Measurements from ENCODE around the gene MRPL54. TPM values are rescaled to one million over a fixed set of nuclear protein-coding genes. Genes with fewer than 3 reads are reported as not detected.

Gene MRPL54
- total RNA-seq, 1 donor from 2014 or later, result 41.7 TPM

DNA sequence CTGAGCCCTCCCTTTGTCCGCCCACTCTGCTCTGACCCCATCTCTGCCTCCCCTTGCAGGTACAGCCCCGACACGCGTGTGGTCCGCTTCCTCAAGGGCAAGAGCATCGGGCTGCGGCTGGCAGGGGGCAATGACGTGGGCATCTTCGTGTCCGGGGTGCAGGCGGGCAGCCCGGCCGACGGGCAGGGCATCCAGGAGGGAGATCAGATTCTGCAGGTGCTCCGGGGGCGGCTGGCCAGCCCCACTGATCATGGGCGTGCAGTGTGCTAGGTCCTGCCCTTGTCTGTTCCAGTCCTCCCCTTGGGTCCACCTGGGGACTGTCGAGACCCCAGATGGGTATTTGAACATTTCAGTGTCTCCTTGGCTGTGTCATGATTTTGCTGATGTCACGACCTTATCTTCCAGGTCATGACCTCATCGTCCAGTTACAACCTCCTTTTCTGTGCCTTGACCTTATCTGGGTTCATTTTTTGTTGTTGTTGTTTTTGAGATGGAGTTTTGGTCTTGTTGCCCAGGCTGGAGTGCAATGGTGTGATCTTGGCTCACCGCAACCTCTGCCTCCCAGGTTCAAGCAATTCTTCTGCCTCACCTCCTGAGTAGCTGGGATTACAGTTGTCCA, 26.3 kb upstream of the MRPL54 start:
- no peaks in the 10 kb centered on the region for H3K36me3 Mint-ChIP-seq (ENCODE audit: low read depth)
- DNase-seq (ENCODE audit: low read depth, low spot score), result no peak
- H3K27me3 Mint-ChIP-seq (ENCODE audit: low read depth), result peaks cover 16% of the 10 kb centered on the region
- H3K9me3 Mint-ChIP-seq, result no peaks in the 10 kb centered on the region
- H3K4me3 Mint-ChIP-seq, result no peak overlapping the region
- no peaks in the 10 kb centered on the region for H3K4me1 Mint-ChIP-seq
- TF ChIP-seq, protein P1, sequence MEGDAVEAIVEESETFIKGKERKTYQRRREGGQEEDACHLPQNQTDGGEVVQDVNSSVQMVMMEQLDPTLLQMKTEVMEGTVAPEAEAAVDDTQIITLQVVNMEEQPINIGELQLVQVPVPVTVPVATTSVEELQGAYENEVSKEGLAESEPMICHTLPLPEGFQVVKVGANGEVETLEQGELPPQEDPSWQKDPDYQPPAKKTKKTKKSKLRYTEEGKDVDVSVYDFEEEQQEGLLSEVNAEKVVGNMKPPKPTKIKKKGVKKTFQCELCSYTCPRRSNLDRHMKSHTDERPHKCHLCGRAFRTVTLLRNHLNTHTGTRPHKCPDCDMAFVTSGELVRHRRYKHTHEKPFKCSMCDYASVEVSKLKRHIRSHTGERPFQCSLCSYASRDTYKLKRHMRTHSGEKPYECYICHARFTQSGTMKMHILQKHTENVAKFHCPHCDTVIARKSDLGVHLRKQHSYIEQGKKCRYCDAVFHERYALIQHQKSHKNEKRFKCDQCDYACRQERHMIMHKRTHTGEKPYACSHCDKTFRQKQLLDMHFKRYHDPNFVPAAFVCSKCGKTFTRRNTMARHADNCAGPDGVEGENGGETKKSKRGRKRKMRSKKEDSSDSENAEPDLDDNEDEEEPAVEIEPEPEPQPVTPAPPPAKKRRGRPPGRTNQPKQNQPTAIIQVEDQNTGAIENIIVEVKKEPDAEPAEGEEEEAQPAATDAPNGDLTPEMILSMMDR (conservative IDR thresholded peaks at IDR 0.05), result no peak
- peak overlapping the region; percentile 4 for H3K27ac Mint-ChIP-seq (ENCODE audit: unreplicated experiment)

DNA sequence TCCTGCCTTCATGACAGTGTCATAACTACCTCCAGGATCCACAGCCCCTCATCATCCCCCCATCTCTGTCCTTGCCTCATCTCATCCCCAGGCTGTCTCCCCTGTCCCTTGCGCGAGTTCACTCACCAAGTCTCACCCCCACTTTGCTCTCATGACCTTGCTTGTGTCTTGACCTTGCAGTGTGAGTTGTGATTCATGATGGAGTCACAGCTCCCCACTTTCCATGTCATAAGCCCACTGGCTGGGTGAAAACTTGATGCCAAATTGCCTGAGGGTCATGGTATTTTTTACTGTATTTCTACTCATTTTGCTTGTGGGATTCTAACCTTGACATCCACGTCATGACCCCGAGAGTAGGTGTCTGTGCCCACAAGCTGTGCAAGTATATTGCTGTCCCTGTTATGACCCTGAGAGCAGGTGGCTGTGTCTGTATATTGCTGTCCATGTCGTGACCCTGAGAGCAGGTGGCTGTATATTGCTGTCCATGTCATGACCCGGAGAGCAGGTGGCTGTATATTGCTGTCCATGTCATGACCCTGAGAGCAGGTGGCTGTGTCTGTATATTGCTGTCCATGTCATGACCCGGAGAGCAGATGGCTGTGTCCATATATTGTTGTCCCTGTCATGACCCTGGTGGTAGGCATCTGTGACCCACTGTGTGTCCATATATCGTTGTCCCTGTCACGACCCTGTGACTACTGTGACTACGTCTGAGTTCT, 24.8 kb upstream of the MRPL54 start:
- TF ChIP-seq, protein P1 (conservative IDR thresholded peaks at IDR 0.05), result no peak
- peaks cover 14% of the 10 kb centered on the region for H3K27me3 Mint-ChIP-seq (ENCODE audit: low read depth)
- DNase-seq (ENCODE audit: low read depth, low spot score), result no peak
- no peak overlapping the region for H3K27ac Mint-ChIP-seq (ENCODE audit: unreplicated experiment)
- H3K4me1 Mint-ChIP-seq, result no peaks in the 10 kb centered on the region
- no peak overlapping the region for H3K4me3 Mint-ChIP-seq
- H3K9me3 Mint-ChIP-seq, result no peaks in the 10 kb centered on the region
- no peaks in the 10 kb centered on the region for H3K36me3 Mint-ChIP-seq (ENCODE audit: low read depth)

DNA sequence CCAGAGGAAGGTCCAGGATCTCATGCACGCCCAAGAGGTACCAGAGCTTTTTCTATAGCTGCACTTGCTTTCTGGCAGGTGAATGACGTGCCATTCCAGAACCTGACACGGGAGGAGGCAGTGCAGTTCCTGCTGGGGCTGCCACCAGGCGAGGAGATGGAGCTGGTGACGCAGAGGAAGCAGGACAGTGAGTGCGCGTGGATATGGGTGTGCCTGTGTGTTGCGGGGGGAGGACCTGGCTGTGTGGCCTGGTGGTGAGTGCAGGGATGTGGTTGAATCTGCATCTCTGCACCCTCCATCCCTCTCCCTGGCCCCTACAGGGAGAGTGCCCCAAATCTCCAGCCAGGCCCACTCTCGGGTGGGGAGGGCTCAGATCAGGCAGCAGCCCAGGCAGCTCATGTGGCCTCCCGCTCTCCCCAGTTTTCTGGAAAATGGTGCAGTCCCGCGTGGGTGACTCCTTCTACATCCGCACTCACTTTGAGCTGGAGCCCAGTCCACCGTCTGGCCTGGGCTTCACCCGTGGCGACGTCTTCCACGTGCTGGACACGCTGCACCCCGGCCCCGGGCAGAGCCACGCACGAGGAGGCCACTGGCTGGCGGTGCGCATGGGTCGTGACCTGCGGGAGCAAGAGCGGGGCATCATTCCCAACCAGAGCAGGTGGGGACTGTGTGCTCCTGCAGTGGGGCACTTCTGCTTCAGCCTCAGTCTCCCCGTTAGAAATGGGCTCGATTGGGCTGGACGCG, 23.8 kb upstream of the MRPL54 start:
- H3K27me3 Mint-ChIP-seq (ENCODE audit: low read depth), result peaks cover 7% of the 10 kb centered on the region
- H3K27ac Mint-ChIP-seq (ENCODE audit: unreplicated experiment), result no peak overlapping the region
- H3K9me3 Mint-ChIP-seq, result no peaks in the 10 kb centered on the region
- DNase-seq (ENCODE audit: low read depth, low spot score), result no peak
- TF ChIP-seq, protein P1 (conservative IDR thresholded peaks at IDR 0.05), result no peak
- H3K4me1 Mint-ChIP-seq, result no peaks in the 10 kb centered on the region
- no peaks in the 10 kb centered on the region for H3K36me3 Mint-ChIP-seq (ENCODE audit: low read depth)
- H3K4me3 Mint-ChIP-seq, result no peak overlapping the region

DNA sequence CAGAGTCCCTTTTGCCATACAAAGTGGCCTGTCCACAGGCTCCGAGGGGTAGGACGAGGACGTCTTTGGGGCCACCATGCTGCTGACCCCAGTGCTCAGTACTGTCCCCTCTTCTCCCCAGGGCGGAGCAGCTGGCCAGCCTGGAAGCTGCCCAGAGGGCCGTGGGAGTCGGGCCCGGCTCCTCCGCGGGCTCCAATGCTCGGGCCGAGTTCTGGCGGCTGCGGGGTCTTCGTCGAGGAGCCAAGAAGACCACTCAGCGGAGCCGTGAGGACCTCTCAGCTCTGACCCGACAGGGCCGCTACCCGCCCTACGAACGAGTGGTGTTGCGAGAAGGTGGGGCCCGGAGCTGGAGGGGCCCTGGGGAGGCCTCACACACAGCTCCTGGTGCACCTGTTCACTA, 22.1 kb upstream of the MRPL54 start:
- TF ChIP-seq, protein P1 (conservative IDR thresholded peaks at IDR 0.05), result no peak
- H3K36me3 Mint-ChIP-seq (ENCODE audit: low read depth), result no peaks in the 10 kb centered on the region
- H3K9me3 Mint-ChIP-seq, result no peaks in the 10 kb centered on the region
- DNase-seq (ENCODE audit: low read depth, low spot score), result no peak
- peaks cover 5% of the 10 kb centered on the region for H3K27me3 Mint-ChIP-seq (ENCODE audit: low read depth)
- no peak overlapping the region for H3K4me3 Mint-ChIP-seq
- no peak overlapping the region for H3K27ac Mint-ChIP-seq (ENCODE audit: unreplicated experiment)
- no peaks in the 10 kb centered on the region for H3K4me1 Mint-ChIP-seq

DNA sequence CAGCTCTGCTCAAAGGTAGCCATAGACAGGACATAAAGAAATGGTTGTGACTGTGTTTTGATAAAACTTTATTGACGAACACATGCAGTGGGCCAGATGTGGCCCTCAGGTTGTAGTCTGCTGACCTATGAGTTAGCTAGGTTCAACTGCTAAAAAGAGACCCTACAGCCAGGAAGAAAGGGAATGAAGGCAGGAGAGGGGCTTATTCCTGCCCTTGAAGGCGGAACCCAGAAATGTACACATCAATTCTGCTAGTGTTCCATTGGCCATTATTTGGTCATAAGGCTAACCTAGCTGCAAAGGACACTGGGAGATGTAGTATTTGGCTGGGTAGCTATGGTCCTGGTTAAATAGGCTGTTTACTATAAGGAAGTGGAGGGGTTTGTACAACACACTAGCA, 19.0 kb upstream of the MRPL54 start:
- no peak overlapping the region for H3K27ac Mint-ChIP-seq (ENCODE audit: unreplicated experiment)

More for the DNA sequence above, 19.0 kb upstream of the MRPL54 start:
- no peaks in the 10 kb centered on the region for H3K9me3 Mint-ChIP-seq
- no peaks in the 10 kb centered on the region for H3K36me3 Mint-ChIP-seq (ENCODE audit: low read depth)
- no peaks in the 10 kb centered on the region for H3K4me1 Mint-ChIP-seq
- DNase-seq (ENCODE audit: low read depth, low spot score), result no peak
- H3K27me3 Mint-ChIP-seq (ENCODE audit: low read depth), result no peaks in the 10 kb centered on the region
- H3K4me3 Mint-ChIP-seq, result no peak overlapping the region
- TF ChIP-seq, protein P1 (conservative IDR thresholded peaks at IDR 0.05), result no peak

Measured in neural crest cell (in vitro differentiated cells).